ENCODE results near the gene SLC34A1.
A peak's percentile ranks its signal among the peaks of the same experiment; 100 is the strongest.

SLC34A1 gene

DNA sequence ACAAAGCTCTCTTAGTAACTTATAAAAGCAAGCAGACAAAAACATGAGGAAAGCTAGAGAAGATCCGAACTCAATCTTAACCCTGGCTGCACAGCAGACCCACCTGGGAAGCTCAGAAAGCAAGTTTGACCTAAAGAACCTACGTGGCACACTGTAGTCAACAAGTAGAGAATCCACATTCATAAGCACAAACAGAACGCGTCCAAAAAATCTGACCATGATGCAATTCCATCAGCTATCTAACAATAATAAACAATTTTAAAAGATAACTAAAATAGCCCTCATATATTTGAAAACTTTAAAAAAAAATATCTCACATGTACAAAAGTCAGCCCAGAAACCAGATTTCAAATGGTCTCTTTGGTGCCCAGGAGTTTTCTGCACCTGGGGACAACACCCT is 37.4 kb upstream of the SLC34A1 start:
- H3K4me3 ChIP-seq (ENCODE audit: low read depth, low read length): no peak overlapping the region
- H3K36me3 ChIP-seq (ENCODE audit: insufficient read depth, low read length): peaks cover 4% of the 10 kb centered on the region; the same call in 1 of the 2 replicates
- H3K27me3 ChIP-seq (ENCODE audit: insufficient read depth, low read length): no peaks in the 10 kb centered on the region
- no peak overlapping the region for H2AFZ ChIP-seq (ENCODE audit: low read length, unreplicated experiment)
- H3K79me2 ChIP-seq (ENCODE audit: control insufficient read depth, insufficient read depth, low read length, unreplicated experiment): peaks cover 66% of the 10 kb centered on the region
- H3K4me1 ChIP-seq (ENCODE audit: control insufficient read depth, insufficient read depth, low read length, unreplicated experiment): peaks cover 15% of the 10 kb centered on the region
- H3K27ac ChIP-seq (ENCODE audit: low read depth, low read length): no peak overlapping the region

- H3K27ac ChIP-seq (ENCODE audit: low read depth, low read length): no peak overlapping the region
- H3K36me3 ChIP-seq (ENCODE audit: insufficient read depth, low read length): peaks cover 4% of the 10 kb centered on the region; the same call in 1 of the 2 replicates
- H3K4me3 ChIP-seq (ENCODE audit: low read depth, low read length): no peak overlapping the region
- peaks cover 15% of the 10 kb centered on the region for H3K4me1 ChIP-seq (ENCODE audit: control insufficient read depth, insufficient read depth, low read length, unreplicated experiment)
- no peaks in the 10 kb centered on the region for H3K27me3 ChIP-seq (ENCODE audit: insufficient read depth, low read length)
- no peak overlapping the region for H2AFZ ChIP-seq (ENCODE audit: low read length, unreplicated experiment)
- peaks cover 66% of the 10 kb centered on the region for H3K79me2 ChIP-seq (ENCODE audit: control insufficient read depth, insufficient read depth, low read length, unreplicated experiment)
These were observed 36.5 kb upstream of the SLC34A1 start for GRCh38 chr5:177347699-177348098.

DNA sequence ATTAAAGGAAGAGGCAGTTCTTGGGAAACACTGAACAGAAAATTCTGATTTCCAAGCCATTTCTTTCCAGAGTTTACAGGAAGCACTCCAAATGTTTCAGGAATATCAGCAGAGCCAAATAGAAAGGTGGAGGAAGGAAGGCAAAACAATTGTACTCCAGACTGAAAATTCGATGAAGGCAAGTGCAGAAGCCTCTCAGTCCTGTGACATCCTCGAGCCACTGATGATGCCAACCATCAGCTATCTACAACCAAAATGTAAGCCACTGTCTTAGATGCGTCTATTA is 34.9 kb upstream of the SLC34A1 start:
- peaks cover 60% of the 10 kb centered on the region for H3K79me2 ChIP-seq (ENCODE audit: control insufficient read depth, insufficient read depth, low read length, unreplicated experiment)
- H2AFZ ChIP-seq (ENCODE audit: low read length, unreplicated experiment): no peak overlapping the region
- no peak overlapping the region for H3K27ac ChIP-seq (ENCODE audit: low read depth, low read length)
- peak overlapping the region; percentile 98; the same call in 1 of the 2 replicates for H3K4me3 ChIP-seq (ENCODE audit: low read depth, low read length)
- H3K27me3 ChIP-seq (ENCODE audit: insufficient read depth, low read length): no peaks in the 10 kb centered on the region
- peaks cover 4% of the 10 kb centered on the region; the same call in 1 of the 2 replicates for H3K36me3 ChIP-seq (ENCODE audit: insufficient read depth, low read length)
- peaks cover 15% of the 10 kb centered on the region for H3K4me1 ChIP-seq (ENCODE audit: control insufficient read depth, insufficient read depth, low read length, unreplicated experiment)

DNA sequence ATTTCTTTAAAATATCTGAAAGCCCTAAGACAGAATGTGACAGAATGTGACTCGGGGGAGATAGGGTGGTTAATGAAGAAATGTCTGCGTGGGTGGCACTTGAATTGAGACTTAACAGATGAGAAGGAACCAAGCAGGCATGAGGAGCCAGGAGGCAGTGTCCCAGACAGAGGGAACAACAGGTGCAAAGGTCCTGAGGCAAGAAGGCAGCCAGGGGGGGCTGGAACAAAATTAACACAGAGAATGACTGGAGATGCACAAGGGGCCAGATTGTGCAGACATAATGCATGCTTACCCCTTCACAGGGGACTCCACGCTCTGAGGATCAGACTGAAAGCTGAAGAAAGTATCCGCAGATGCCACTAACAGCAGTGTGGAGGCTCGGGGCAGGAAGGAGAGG is 34.5 kb upstream of the SLC34A1 start:
- Histone ChIP-seq H2AFZ (ENCODE audit: low read length, unreplicated experiment) (no peak overlapping the region), H3K79me2 (ENCODE audit: control insufficient read depth, insufficient read depth, low read length, unreplicated experiment) (peaks cover 59% of the 10 kb centered on the region), H3K27ac (ENCODE audit: low read depth, low read length) (no peak overlapping the region), H3K4me3 (ENCODE audit: low read depth, low read length) (peak overlapping the region; percentile 98), H3K4me1 (ENCODE audit: control insufficient read depth, insufficient read depth, low read length, unreplicated experiment) (peaks cover 15% of the 10 kb centered on the region), H3K27me3 (ENCODE audit: insufficient read depth, low read length) (no peaks in the 10 kb centered on the region), H3K36me3 (ENCODE audit: insufficient read depth, low read length) (peaks cover 4% of the 10 kb centered on the region; the same call in 1 of the 2 replicates)

- peaks cover 4% of the 10 kb centered on the region; the same call in 1 of the 2 replicates for H3K36me3 ChIP-seq (ENCODE audit: insufficient read depth, low read length)
- H3K79me2 ChIP-seq (ENCODE audit: control insufficient read depth, insufficient read depth, low read length, unreplicated experiment): peaks cover 52% of the 10 kb centered on the region
- peaks cover 15% of the 10 kb centered on the region for H3K4me1 ChIP-seq (ENCODE audit: control insufficient read depth, insufficient read depth, low read length, unreplicated experiment)
- H3K27me3 ChIP-seq (ENCODE audit: insufficient read depth, low read length): no peaks in the 10 kb centered on the region
- H3K27ac ChIP-seq (ENCODE audit: low read depth, low read length): peak overlapping the region; percentile 86
- H2AFZ ChIP-seq (ENCODE audit: low read length, unreplicated experiment): peak overlapping the region; percentile 95
- peak overlapping the region; percentile 98 for H3K4me3 ChIP-seq (ENCODE audit: low read depth, low read length)
These were observed 33.4 kb upstream of the SLC34A1 start for GRCh38 chr5:177350776-177351391.

DNA sequence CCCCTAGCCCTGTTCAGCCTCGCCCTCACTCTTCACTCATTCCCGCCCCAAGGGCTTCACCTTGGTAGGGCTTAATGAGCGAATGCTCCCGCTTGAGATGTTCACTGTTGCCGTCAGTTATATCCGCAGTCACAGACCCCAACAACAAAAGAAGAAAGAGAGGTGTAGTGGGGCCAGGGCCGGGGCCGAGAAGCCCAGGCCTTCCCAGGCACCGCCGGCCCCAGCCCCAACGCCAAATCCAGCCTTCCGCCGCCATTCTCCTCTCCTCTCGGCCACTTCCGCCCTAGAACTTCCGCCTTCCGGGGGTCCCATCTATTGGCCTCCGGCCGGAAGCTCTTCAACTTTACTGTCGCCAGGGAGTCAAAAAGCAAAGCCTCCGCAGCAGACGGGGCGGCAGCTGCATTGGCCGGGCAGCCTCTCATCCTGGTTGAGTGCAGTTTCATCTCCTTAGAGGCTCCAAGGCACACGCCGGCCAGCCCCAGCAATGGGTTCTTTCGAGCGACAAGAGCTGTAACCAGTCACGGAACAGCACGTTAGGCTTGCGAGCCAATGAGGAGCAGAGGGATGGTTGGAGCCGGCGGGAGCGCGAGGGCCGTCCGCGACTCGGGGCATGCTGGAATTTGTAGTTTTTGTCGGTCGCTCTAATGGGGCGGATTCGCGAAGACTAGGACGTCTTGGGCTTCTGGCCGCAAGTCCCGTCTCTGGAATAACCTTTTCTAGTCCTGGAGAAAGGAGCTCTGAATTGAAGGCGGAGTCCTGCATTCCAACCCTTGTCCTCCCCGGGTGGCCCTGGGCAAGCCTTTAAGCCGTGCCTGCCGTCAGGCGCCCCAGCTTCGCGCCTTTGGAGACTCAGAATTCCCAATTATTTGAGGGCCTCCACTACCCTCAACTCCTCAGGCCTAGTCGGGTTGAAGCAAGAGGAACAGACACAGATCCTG is 32.6 kb upstream of the SLC34A1 start, which contains the start of gene LMAN2:
Gene LMAN2 (minus strand): TSS at position 277 of the 938 bp plus-strand sequence. CDS start 21 bp downstream, at position 256.
- peak within 1 kb of the TSS; percentile 95 for H2AFZ ChIP-seq (ENCODE audit: low read length, unreplicated experiment)
- H3K4me1 ChIP-seq (ENCODE audit: control insufficient read depth, insufficient read depth, low read length, unreplicated experiment): peaks cover 15% of the 10 kb centered on the region
- H3K36me3 ChIP-seq (ENCODE audit: insufficient read depth, low read length): peaks cover 4% of the 10 kb centered on the region; the same call in 1 of the 2 replicates
- peaks cover 44% of the 10 kb centered on the region for H3K79me2 ChIP-seq (ENCODE audit: control insufficient read depth, insufficient read depth, low read length, unreplicated experiment)
- no peaks in the 10 kb centered on the region for H3K27me3 ChIP-seq (ENCODE audit: insufficient read depth, low read length)
- H3K4me3 ChIP-seq (ENCODE audit: low read depth, low read length): peak within 1 kb of the TSS; percentile 98
- peak within 1 kb of the TSS; percentile 86 for H3K27ac ChIP-seq (ENCODE audit: low read depth, low read length)

- no peak overlapping the region for H2AFZ ChIP-seq (ENCODE audit: low read length, unreplicated experiment)
- peaks cover 30% of the 10 kb centered on the region for H3K79me2 ChIP-seq (ENCODE audit: control insufficient read depth, insufficient read depth, low read length, unreplicated experiment)
- no peaks in the 10 kb centered on the region for H3K36me3 ChIP-seq (ENCODE audit: insufficient read depth, low read length)
- peaks cover 15% of the 10 kb centered on the region for H3K4me1 ChIP-seq (ENCODE audit: control insufficient read depth, insufficient read depth, low read length, unreplicated experiment)
- H3K4me3 ChIP-seq (ENCODE audit: low read depth, low read length): no peak overlapping the region
- H3K27ac ChIP-seq (ENCODE audit: low read depth, low read length): no peak overlapping the region
- no peaks in the 10 kb centered on the region for H3K27me3 ChIP-seq (ENCODE audit: insufficient read depth, low read length)
These were observed 31.1 kb upstream of the SLC34A1 start for GRCh38 chr5:177353093-177353492.

DNA sequence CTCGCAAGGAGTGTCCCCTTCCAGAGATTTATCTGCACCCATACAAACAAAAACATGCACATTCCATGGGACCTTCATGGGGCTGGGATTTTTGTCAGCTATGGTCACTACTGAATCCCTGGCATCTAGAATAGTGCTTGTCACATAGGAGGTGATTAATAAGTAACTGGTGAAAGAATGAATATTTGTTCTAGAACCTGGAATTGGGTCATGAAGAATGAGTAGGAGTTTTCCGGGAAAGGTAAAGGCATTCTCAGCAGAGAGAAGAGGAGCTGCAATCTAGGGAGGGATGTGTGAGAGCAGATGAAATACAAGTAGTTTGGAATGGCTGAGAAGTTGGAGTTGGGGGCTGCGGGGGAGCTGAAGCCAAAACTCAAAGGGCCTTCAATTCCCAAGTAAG is 30.0 kb upstream of the SLC34A1 start:
- H3K4me3 ChIP-seq (ENCODE audit: low read depth, low read length): no peak overlapping the region
- H3K79me2 ChIP-seq (ENCODE audit: control insufficient read depth, insufficient read depth, low read length, unreplicated experiment): peaks cover 22% of the 10 kb centered on the region
- H2AFZ ChIP-seq (ENCODE audit: low read length, unreplicated experiment): no peak overlapping the region
- no peaks in the 10 kb centered on the region for H3K27me3 ChIP-seq (ENCODE audit: insufficient read depth, low read length)
- H3K4me1 ChIP-seq (ENCODE audit: control insufficient read depth, insufficient read depth, low read length, unreplicated experiment): peaks cover 15% of the 10 kb centered on the region
- H3K27ac ChIP-seq (ENCODE audit: low read depth, low read length): no peak overlapping the region
- H3K36me3 ChIP-seq (ENCODE audit: insufficient read depth, low read length): no peaks in the 10 kb centered on the region

GRCh38 chr5:177354711-177355110 is 29.5 kb upstream of the SLC34A1 start:
- Histone ChIP-seq H3K36me3 (ENCODE audit: insufficient read depth, low read length) (no peaks in the 10 kb centered on the region), H3K79me2 (ENCODE audit: control insufficient read depth, insufficient read depth, low read length, unreplicated experiment) (peaks cover 17% of the 10 kb centered on the region), H3K4me1 (ENCODE audit: control insufficient read depth, insufficient read depth, low read length, unreplicated experiment) (peaks cover 11% of the 10 kb centered on the region), H2AFZ (ENCODE audit: low read length, unreplicated experiment) (no peak overlapping the region), H3K4me3 (ENCODE audit: low read depth, low read length) (no peak overlapping the region), H3K27me3 (ENCODE audit: insufficient read depth, low read length) (no peaks in the 10 kb centered on the region), H3K27ac (ENCODE audit: low read depth, low read length) (no peak overlapping the region)

DNA sequence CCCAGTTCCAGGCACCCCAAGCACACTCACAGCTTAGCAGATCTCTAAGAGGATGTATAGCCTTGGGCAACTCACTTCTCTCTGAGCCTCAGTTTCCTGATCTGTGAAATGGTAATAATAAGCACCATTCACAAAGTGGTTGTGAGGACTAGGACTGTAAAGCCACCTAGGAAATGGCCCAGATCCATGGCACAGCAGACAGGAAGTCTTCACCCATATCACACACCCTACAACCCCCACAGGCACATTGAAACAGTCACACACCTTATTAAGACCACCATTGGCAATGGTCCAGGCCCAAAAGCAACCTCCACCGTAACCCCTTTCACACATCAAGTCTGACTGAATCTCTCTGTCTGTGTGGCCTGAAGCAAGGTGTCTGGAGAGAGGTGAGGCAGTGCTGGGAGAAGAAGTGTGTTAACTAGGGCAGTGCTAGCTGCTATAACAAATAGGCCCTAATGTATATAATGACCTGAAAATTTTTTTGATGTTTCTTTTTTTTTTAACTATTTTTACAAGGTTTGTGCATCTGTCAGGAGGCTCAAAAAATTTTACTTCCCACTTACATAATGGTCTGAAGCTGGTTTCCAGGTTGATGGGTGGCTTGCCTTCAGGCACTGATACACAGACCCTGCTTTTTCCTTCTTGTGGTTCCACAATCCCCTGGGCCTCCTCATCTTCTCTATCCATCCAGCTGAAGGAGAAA is 28.9 kb upstream of the SLC34A1 start:
- H3K27ac ChIP-seq (ENCODE audit: low read depth, low read length): no peak overlapping the region
- no peaks in the 10 kb centered on the region for H3K27me3 ChIP-seq (ENCODE audit: insufficient read depth, low read length)
- no peak overlapping the region for H2AFZ ChIP-seq (ENCODE audit: low read length, unreplicated experiment)
- H3K79me2 ChIP-seq (ENCODE audit: control insufficient read depth, insufficient read depth, low read length, unreplicated experiment): peaks cover 11% of the 10 kb centered on the region
- peaks cover 5% of the 10 kb centered on the region for H3K4me1 ChIP-seq (ENCODE audit: control insufficient read depth, insufficient read depth, low read length, unreplicated experiment)
- no peak overlapping the region for H3K4me3 ChIP-seq (ENCODE audit: low read depth, low read length)
- H3K36me3 ChIP-seq (ENCODE audit: insufficient read depth, low read length): no peaks in the 10 kb centered on the region

All from ACC112 (cell line).